HEK293 (cell line): ENCODE measurements around the gene MIS12.

Experiments
- GFI1B ChIP-seq: fragments of 450-650 bp; formaldehyde crosslinking; IDR thresholded peaks from 2 replicates; pipeline ENCODE4 v1.5.1; 2016; ENCODE audit warnings: missing biosample characterization, missing genetic modification characterization
- INSM2 ChIP-seq: fragments of 450-650 bp; formaldehyde crosslinking; IDR thresholded peaks from 2 replicates; pipeline ENCODE4 v1.5.1; 2016; ENCODE audit warnings: missing biosample characterization, missing genetic modification characterization
- MZF1 ChIP-seq: fragments of 450-650 bp; formaldehyde crosslinking; IDR thresholded peaks from 2 replicates; pipeline ENCODE4 v1.5.1; 2017; ENCODE audit warnings: missing biosample characterization, missing genetic modification characterization, borderline replicate concordance
- SETDB1 ChIP-seq: IDR thresholded peaks from one replicate; pipeline ENCODE4 v1.6.1; 2017; ENCODE audit warnings: mild to moderate bottlenecking, low read length, moderate library complexity, mixed read lengths; ENCODE audit not compliant: insufficient read length
- SP2 ChIP-seq: fragments of 450-650 bp; formaldehyde crosslinking; IDR thresholded peaks from 2 replicates; pipeline ENCODE4 v1.5.1; 2016; ENCODE audit warnings: missing biosample characterization, missing genetic modification characterization
- SP3 ChIP-seq: fragments of 450-650 bp; formaldehyde crosslinking; IDR thresholded peaks from 2 replicates; pipeline ENCODE4 v1.5.1; 2016; ENCODE audit warnings: missing biosample characterization, missing genetic modification characterization
- TRIM28 ChIP-seq: IDR thresholded peaks from 2 replicates; pipeline ENCODE4 v1.6.1; 2011; ENCODE audit warnings: low read length, control low read depth, borderline replicate concordance
- YY2 ChIP-seq: fragments of 450-650 bp; formaldehyde crosslinking; IDR thresholded peaks from 2 replicates; pipeline ENCODE4 v1.5.1; 2016; ENCODE audit warnings: missing biosample characterization, missing genetic modification characterization
- ZBTB10 ChIP-seq: fragments of 450-650 bp; formaldehyde crosslinking; IDR thresholded peaks from 2 replicates; pipeline ENCODE4 v1.5.1; 2016; ENCODE audit warnings: missing biosample characterization, missing genetic modification characterization
- ZBTB49 ChIP-seq: fragments of 450-650 bp; formaldehyde crosslinking; IDR thresholded peaks from 2 replicates; pipeline ENCODE4 v1.5.1; 2016; ENCODE audit warnings: missing biosample characterization, missing genetic modification characterization, low read depth
- ZBTB6 ChIP-seq: fragments of 450-650 bp; formaldehyde crosslinking; IDR thresholded peaks from 2 replicates; pipeline ENCODE4 v1.5.1; 2017; ENCODE audit warnings: missing biosample characterization, missing genetic modification characterization
- ZFP41 ChIP-seq: fragments of 450-650 bp; formaldehyde crosslinking; IDR thresholded peaks from 2 replicates; pipeline ENCODE4 v1.5.1; 2016; ENCODE audit warnings: missing biosample characterization, missing genetic modification characterization, borderline replicate concordance
- ZFP69B ChIP-seq: fragments of 450-650 bp; formaldehyde crosslinking; IDR thresholded peaks from 2 replicates; pipeline ENCODE4 v1.5.1; 2016; ENCODE audit warnings: missing biosample characterization, missing genetic modification characterization
- ZNF133 ChIP-seq: fragments of 450-650 bp; formaldehyde crosslinking; IDR thresholded peaks from 2 replicates; pipeline ENCODE4 v1.5.1; 2016; ENCODE audit warnings: missing biosample characterization, missing genetic modification characterization
- ZNF174 ChIP-seq: fragments of 450-650 bp; formaldehyde crosslinking; IDR thresholded peaks from 2 replicates; pipeline ENCODE4 v1.5.0; 2017; ENCODE audit warnings: missing biosample characterization, mild to moderate bottlenecking, missing genetic modification characterization
- ZNF335 ChIP-seq: fragments of 450-650 bp; formaldehyde crosslinking; conservative IDR thresholded peaks from 2 replicates; pipeline ENCODE4 v1.5.1; 2016; ENCODE audit warnings: missing biosample characterization, missing genetic modification characterization
- ZNF341 ChIP-seq: fragments of 450-650 bp; formaldehyde crosslinking; IDR thresholded peaks from 2 replicates; pipeline ENCODE4; 2016; ENCODE audit warnings: low read depth, missing biosample characterization, missing genetic modification characterization
- ZNF362 ChIP-seq: fragments of 450-650 bp; formaldehyde crosslinking; IDR thresholded peaks from 2 replicates; pipeline ENCODE4 v1.5.1; 2016; ENCODE audit warnings: missing biosample characterization, missing genetic modification characterization
- ZNF391 ChIP-seq: fragments of 450-650 bp; formaldehyde crosslinking; IDR thresholded peaks from 2 replicates; pipeline ENCODE4 v1.5.1; 2016; ENCODE audit warnings: low read depth, missing biosample characterization, missing genetic modification characterization, borderline replicate concordance
- ZNF488 ChIP-seq: fragments of 450-650 bp; formaldehyde crosslinking; IDR thresholded peaks from 2 replicates; pipeline ENCODE4 v1.5.1; 2016; ENCODE audit warnings: missing biosample characterization, missing genetic modification characterization
- ZNF510 ChIP-seq: fragments of 450-650 bp; formaldehyde crosslinking; IDR thresholded peaks from 2 replicates; pipeline ENCODE4 v1.5.1; 2018; ENCODE audit warnings: mild to moderate bottlenecking, missing genetic modification characterization, missing biosample characterization; ENCODE audit not compliant: insufficient replicate concordance
- ZNF580 ChIP-seq: fragments of 450-650 bp; formaldehyde crosslinking; IDR thresholded peaks from 2 replicates; pipeline ENCODE4 v1.5.1; 2016; ENCODE audit warnings: missing biosample characterization, missing genetic modification characterization
- ZNF639 ChIP-seq: fragments of 450-650 bp; formaldehyde crosslinking; IDR thresholded peaks from 2 replicates; pipeline ENCODE4 v1.5.1; 2016; ENCODE audit warnings: missing biosample characterization, missing genetic modification characterization
- ZNF660 ChIP-seq: fragments of 450-650 bp; IDR thresholded peaks from 2 replicates; pipeline ENCODE4 v1.5.1; 2018; ENCODE audit warnings: missing biosample characterization, mild to moderate bottlenecking, missing genetic modification characterization
- ZNF664 ChIP-seq: fragments of 450-650 bp; formaldehyde crosslinking; IDR thresholded peaks from 2 replicates; pipeline ENCODE4 v1.5.1; 2016; ENCODE audit warnings: missing biosample characterization, missing genetic modification characterization
- ZNF777 ChIP-seq: fragments of 450-650 bp; formaldehyde crosslinking; IDR thresholded peaks from 2 replicates; pipeline ENCODE4 v1.5.1; 2017; ENCODE audit warnings: missing biosample characterization, missing genetic modification characterization, borderline replicate concordance
- ZNF830 ChIP-seq: fragments of 450-650 bp; IDR thresholded peaks from 2 replicates; pipeline ENCODE4 v1.5.0; 2018; ENCODE audit warnings: missing biosample characterization, missing genetic modification characterization, low read depth, mild to moderate bottlenecking, moderate library complexity

The MIS12 gene

GRCh38 chr17:5486206-5487124, at the start of gene MIS12 (continued):
- no peak for TF ChIP-seq ZBTB49
- peak; percentile 98 for TF ChIP-seq ZBTB10 (tag by site-specific recombination)
- peak; percentile 49; the same call in 1 of the 2 replicates for TF ChIP-seq YY2
- TF ChIP-seq ZNF580 = peak; percentile 91
- TF ChIP-seq ZFP41 = no peak
- TF ChIP-seq ZNF174 (tag by site-specific recombination) = no peak
- no peak for TF ChIP-seq ZNF488 (tag by site-specific recombination)
- TF ChIP-seq GFI1B = no peak
- TF ChIP-seq ZNF830 (tag by site-specific recombination) = no peak
- no peak for TF ChIP-seq ZNF664 (tag by site-specific recombination)
- peak; percentile 67; the same call in 1 of the 2 replicates for TF ChIP-seq ZNF391 (tag by site-specific recombination)
- TF ChIP-seq TRIM28 = no peak
- no peak for TF ChIP-seq ZNF777 (tag by site-specific recombination)
- TF ChIP-seq ZNF639 (tag by site-specific recombination) = peak; percentile 63; the same call in 1 of the 2 replicates
- no peak for TF ChIP-seq ZBTB6 (tag by site-specific recombination)
- TF ChIP-seq ZNF335 (tag by site-specific recombination) = peak; percentile 99
- no peak for TF ChIP-seq ZNF362 (tag by site-specific recombination)
- peak; percentile 72; the same call in 1 of the 2 replicates for TF ChIP-seq MZF1 (tag by site-specific recombination)
- TF ChIP-seq SP3 (tag by site-specific recombination) = peak; percentile 76
- no peak for TF ChIP-seq ZNF510 (tag by site-specific recombination)
- peak; percentile 89 for TF ChIP-seq SP2 (tag by site-specific recombination)
- peak; percentile 93 for TF ChIP-seq ZNF660
- peak; percentile 80; the same call in 1 of the 2 replicates for TF ChIP-seq INSM2 (tag by site-specific recombination)
- TF ChIP-seq ZFP69B (tag by site-specific recombination) = peak; percentile 88
- TF ChIP-seq ZNF133 (tag by site-specific recombination) = no peak
- TF ChIP-seq SETDB1 = peak; percentile 90
- TF ChIP-seq ZNF341 = peak; percentile 21; the same call in 1 of the 2 replicates
